NCI-H748 (cell line): ENCODE results near the gene PAQR4.
A peak's percentile ranks its signal among the peaks of the same experiment; 100 is the strongest.

Experiments
- DNase-seq: peaks from one replicate; lab custom pipeline; 2025; ENCODE audit not compliant: unreplicated experiment; lab: John Stamatoyannopoulos, UW

PAQR4 gene

GRCh38 chr16:3003582-3004270 lies 34.6 kb downstream of the PAQR4 start:
- peak; percentile 98 for DNase-seq

DNA sequence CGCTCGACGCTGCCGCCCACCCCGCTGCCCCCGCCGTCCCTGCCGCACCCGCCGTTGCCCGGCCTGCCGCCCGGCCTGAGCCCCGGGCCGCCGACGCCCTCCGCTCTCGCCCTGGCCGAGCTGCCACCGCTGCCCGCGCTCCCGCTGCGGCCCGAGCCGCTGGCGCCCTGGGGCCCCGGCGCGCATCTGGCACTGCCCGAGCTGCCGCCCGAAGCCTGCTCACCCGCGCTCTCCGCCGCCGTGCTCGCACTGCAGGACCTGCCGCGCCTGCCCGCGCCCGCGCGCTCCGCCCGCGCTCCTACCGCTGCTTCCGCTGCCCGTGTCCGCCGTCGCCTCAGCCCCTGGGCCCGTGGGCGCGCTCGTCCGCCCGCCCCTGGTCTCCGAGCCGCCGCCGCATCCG lies 35.2 kb downstream of the PAQR4 start:
- peak; percentile 54 for DNase-seq

- DNase-seq: peak; percentile 43
Measured at GRCh38 chr16:3004781-3005284, 35.7 kb downstream of the PAQR4 start.

- DNase-seq: no peak
Measured at GRCh38 chr16:3007059-3007956, 38.2 kb downstream of the PAQR4 start.

DNA sequence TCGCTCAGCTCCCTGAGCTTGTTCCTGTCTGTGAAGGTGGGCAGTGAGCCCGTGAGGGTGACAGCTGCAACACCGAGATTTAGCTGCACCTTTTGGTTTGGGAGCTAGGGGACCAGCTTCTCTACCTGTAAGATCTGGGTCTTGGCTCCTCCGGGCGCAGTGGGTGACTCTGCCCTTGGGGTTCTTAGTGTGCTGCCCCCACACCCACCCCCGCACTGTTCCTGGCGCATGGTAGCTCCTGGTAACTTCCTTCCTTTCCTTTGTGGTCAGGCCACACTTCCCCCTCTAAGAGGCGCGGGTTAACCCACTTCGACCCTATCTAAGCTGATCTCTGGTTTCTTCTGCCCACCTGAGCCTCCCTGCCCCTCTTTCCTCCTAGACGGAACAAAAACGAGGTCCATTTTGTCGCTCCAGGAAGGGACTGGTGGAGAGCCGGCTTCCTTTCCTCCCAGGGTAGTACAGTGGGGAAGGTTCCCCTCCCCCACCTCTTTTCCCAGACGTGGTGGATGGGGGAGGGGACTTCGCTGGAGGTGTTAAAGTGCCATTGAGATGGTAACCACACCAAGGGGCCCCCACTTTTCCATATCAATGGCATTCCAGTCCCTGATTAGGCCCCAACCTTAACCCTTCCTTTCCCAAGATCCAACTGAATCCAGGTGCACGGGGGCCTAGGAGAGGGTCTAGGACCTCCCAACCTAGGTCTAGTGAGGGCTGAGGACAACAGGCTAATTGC lies 39.0 kb downstream of the PAQR4 start:
- no peak for DNase-seq

DNA sequence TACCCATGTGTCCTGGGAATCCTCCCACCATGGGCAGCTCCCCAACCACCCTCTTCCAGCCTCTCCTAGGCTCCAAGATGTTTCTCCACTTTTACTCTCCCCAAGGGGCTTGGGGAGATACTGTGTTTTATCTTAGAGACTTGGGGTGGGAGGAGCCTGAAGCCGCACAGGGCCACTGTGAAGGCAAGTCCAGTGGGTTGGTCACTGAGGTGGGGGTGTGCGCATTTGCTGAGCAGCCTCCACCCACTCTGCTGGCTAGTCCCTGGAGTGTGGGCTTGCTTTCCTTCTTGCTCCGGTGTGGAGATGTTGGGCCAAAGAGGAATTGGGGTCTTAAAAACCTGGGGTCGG lies 39.5 kb downstream of the PAQR4 start:
- no peak for DNase-seq

- peak; percentile 27 for DNase-seq
Measured at GRCh38 chr16:3009568-3010390, 40.6 kb downstream of the PAQR4 start.

DNA sequence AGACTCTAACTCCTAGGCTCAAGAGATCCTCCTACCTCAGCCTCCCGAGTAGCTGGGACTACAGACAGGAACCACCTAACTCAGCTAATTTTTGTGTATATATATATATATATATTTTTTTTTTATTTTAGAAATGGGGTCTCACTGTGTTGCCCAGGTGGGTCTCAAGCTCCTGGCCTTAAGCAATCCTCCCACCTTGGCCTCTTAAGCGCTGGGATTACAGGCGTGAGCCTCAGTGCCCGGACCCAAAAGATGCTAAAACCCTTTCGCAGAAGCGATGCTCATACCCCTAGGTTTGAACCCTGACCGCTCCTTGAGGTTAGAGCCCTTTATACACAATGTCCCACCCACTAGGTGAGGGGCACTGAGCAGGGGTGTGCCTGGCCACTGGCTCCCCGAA lies 41.4 kb downstream of the PAQR4 start:
- DNase-seq: no peak

DNA sequence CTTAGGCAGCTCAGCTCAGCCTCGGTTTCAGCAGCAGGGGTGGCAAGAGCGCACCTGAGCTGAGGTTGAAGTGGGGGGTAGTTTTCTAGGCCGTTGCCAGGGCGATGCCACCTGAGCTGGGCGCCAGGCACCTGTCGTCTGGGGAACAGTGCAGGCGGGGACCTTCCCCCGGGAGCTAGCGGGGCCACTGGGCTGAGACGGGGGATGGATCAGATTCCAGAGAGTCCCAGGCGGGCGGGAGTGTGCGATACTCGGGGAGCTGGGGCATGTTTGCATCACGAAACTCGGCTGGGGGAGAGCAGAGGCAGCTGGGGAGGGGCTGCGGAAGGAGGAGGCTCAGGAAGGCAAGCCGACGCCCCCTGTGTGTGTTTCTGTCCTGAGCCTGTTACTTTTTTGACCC lies 43.1 kb downstream of the PAQR4 start:
- peak; percentile 76 for DNase-seq

GRCh38 chr16:3012828-3013420 lies 43.8 kb downstream of the PAQR4 start, which contains the start of gene CLDN9:
Gene CLDN9, plus strand, starts transcription at chr16:3012923. Its CDS starts 440 bp downstream, at chr16:3013363.
- peak; percentile 47 for DNase-seq

GRCh38 chr16:3013491-3013951 lies 44.4 kb downstream of the PAQR4 start:
- no peak for DNase-seq

DNA sequence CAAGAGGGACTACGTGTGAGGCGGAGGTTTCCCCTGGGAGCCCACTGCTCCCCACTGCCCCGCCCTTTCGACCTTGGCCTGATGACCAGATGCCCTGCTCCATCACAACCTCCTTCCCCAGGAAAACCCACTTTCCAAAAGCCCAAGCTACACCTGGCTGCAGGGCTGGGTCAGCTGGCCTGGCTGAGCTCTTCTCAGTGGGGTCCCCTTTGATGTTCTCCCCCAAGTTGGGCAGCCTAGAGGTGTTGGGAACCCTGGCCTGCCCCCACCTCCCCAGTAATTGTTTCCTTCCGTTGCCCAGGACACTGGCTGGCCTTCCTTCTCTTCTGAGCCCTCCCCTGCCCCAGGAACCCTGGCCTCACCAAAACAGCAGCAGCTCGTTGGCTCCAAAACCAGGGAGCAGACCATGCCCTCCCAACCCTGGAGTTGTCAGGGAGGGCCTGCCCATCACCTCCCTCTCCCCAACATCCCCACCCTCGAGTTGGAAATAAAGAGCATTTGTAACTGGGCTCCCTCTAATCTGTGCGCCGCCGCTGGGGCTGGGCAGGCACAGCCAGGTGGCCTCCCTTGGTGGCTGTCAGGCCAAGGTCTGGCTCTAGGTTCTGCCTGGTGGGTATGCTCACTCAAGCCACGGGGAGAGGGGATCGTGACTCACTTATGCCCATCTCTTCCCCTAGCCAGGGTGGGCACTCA lies 45.0 kb downstream of the PAQR4 start:
- DNase-seq: no peak

DNA sequence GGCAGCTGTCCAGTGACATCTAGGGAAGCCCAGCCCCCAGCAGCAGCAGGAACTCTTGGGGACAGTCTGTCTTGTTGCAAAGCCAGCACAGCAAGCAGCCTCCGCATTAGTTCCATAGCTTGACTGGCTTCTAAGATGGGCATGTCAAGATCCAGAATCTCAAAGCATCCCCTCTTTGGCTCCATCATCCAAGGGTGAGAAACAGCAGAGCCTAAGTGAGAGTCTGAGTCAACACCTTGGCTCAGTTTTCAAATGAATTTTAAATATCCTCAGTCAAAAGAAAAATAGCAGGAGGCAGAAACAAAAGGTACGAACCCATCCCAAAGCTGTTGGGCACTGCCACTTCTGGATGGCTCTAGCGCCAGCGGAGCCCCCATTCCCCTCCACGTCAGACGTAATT lies 45.8 kb downstream of the PAQR4 start:
- DNase-seq: no peak

DNA sequence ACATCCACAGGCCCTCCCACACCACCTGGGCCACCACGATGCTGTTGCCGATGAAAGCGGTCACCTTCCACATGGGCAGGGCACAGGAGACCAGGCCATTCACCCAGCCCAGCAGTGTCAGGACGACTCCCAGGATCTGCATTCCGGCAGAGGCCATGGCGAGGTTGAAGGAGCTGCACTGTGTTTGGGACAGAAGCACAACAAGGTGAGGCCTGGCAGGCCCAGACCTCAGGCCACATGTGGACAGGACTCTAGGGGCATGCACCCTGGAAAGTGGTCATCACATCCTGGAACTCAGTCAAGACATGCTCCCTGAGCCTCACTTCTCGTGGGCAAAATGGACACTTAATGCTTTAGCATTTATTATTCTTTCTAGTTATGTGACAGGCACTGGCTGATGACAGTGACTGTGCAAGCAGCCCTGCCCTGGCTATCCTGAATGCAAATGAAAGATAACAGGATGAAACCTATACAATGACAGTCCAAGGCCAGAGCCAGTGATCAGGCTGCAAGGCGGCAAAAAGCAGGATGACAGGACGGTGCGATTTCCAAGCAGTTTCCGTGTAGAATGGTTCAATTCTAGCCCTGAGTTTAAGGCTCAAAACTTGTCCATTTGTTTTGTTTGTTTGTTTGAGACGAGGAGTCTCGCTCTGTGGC lies 46.8 kb downstream of the PAQR4 start:
- DNase-seq: no peak

- DNase-seq: no peak
Measured at GRCh38 chr16:3017344-3017743, 48.2 kb downstream of the PAQR4 start.

- peak; percentile 42 for DNase-seq
Measured at GRCh38 chr16:3017794-3018506, 48.8 kb downstream of the PAQR4 start, which contains the start of gene CLDN6. Gene CLDN6, minus strand, starts transcription at chr16:3018183. Its CDS starts 2,162 bp downstream, at chr16:3016021.

DNA sequence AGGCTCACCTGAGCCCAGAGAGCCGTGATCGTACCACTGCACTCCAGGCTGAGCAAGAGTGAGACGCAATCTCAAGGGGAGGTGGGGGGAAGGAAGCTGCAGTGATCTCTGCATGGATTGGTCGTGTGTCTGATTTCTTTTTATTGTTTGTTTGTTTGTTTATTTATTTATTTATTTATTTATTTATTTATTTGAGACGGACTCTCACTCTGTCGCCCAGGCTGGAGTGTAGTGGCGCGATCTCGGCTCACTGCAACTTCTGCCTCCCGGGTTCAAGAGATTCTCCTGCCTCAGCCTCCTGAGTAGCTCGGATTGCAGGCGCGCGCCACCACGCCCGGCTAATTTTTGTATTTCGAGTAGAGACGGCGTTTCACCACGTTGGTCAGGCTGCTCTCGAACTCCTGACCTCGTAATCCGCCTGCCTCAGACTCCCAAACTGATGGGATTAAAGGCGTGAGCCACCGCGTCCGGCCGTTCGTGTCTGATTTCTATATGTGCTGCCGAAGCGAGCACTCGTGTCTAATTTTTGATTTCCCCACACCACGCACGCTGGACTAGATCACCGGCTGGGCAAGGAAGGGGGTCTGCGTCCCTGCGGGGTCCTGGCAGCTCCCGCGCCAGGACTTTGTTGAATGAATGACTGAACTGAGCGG lies 50.6 kb downstream of the PAQR4 start:
- DNase-seq: no peak

DNA sequence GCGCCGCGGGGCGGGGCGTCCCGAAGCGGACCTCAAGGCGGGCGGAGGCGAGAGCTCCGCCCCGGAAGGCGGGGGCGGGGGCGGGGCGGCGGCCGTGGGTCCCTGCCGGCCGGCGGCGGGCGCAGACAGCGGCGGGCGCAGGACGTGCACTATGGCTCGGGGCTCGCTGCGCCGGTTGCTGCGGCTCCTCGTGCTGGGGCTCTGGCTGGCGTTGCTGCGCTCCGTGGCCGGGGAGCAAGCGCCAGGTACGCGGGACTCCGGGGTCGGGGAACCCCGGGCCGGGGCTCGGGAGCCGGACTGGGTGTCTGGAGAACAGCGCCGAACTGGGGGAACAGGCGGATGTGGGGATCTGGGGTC lies 51.1 kb downstream of the PAQR4 start, which contains the start of gene TNFRSF12A:
Gene TNFRSF12A, plus strand, starts transcription at position 122 of the 357 bp plus-strand sequence. Its CDS starts 30 bp downstream, at position 152.
- DNase-seq: peak; percentile 70
